AG04450 (cell line): Measurements from ENCODE around the gene SH3RF3. TPM values are rescaled to one million over a fixed set of nuclear protein-coding genes. Genes with fewer than 3 reads are reported as not detected.

Experiments
- CTCF ChIA-PET: fragments of 300-600, 350-600 bp; formaldehyde crosslinking; extraction: SDS; loops from one replicate; lab custom pipeline; 2022; ENCODE audit warnings: antibody characterized with exemption, inconsistent platforms; lab: Charles Lee
- POLR2A ChIA-PET: fragments of 350-600 bp; formaldehyde crosslinking; extraction: SDS; loops from one replicate; lab custom pipeline; 2021; ENCODE audit warnings: antibody characterized with exemption, inconsistent platforms; lab: Yijun Ruan, JAX
- DNase-seq: peaks from one replicate; pipeline ENCODE4 v3.0.0-alpha.2; 2011; ENCODE audit warnings: low read depth, low spot score
- H3K27ac ChIP-seq: one replicate; pipeline ENCODE4 v1.5.1; 2012; ENCODE audit warnings: low read depth, low read length, control low read depth
- H3K27me3 ChIP-seq: one replicate; pipeline ENCODE4 v1.6.0; 2012; ENCODE audit warnings: low read length; ENCODE audit not compliant: control insufficient read depth, insufficient read depth
- H3K4me3 ChIP-seq: 2 replicates; pipeline ENCODE4 v1.5.1; 2011; ENCODE audit warnings: mild to moderate bottlenecking, low read depth, low read length, control low read depth
- H3K9me3 ChIP-seq: 2 replicates; pipeline ENCODE4 v1.5.1; 2012; ENCODE audit warnings: low read length; ENCODE audit not compliant: control insufficient read depth, insufficient read depth
- CTCF ChIP-seq: IDR thresholded peaks from 2 replicates; pipeline ENCODE4 v1.5.1; 2011; ENCODE audit warnings: low read depth, low read length, control low read depth, inconsistent platforms
- polyA plus RNA-seq: library from polyadenylated mRNA; depleted of rRNA; stranded (reverse); fragments of >200 nt; gene quantifications from 2 replicates; pipeline ENCODE4 v1.2.3, GENCODE V29; 2011

Gene SH3RF3
- polyA plus RNA-seq, 1 experiment: 5.7 TPM

- no peaks in the 10 kb centered on the region for H3K27me3 ChIP-seq
- H3K27ac ChIP-seq: no peak overlapping the region
- H3K9me3 ChIP-seq: no peaks in the 10 kb centered on the region; the same call in 1 of the 2 replicates
- TF ChIP-seq CTCF: no peak
- ChIA-PET CTCF (interaction anchor here (0.7 to 1.8 kb wide), 3 partner anchors 11 to 285 kb away, joined by 3 to 4 read pairs (median 4); no protein-coding TSS in a partner anchor), POLR2A (no interaction called here)
- no peak for DNase-seq
- no peak overlapping the region for H3K4me3 ChIP-seq
These were observed 96.3 kb downstream of the SH3RF3 start for GRCh38 chr2:109225170-109225782.

DNA sequence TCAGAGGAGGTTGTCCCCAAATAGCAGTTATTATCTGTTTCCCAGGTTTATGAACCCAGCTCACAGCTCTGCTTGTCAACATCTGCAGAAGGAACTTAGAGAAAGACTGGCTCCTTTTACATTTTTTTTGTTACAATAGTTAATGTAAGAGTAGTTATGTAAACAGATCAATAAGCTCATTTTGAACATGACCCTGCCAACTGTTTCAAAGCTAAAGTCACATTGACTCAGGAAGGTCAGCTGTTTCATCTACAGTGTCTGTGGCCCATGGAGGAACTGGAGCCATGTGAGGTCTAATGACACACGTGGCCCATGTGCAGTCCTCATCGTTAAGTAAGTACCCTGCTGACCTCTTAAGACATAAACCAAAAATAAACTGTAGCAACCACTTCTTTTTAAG, 97.1 kb downstream of the SH3RF3 start:
- no peak for TF ChIP-seq CTCF
- ChIA-PET CTCF (interaction anchor here (1.2 to 1.8 kb wide), 2 partner anchors 13 to 284 kb away, joined by 4 read pairs; no protein-coding TSS in a partner anchor), POLR2A (no interaction called here)
- no peaks in the 10 kb centered on the region for H3K27me3 ChIP-seq
- H3K27ac ChIP-seq: no peak overlapping the region
- no peaks in the 10 kb centered on the region; the same call in 1 of the 2 replicates for H3K9me3 ChIP-seq
- DNase-seq: no peak
- H3K4me3 ChIP-seq: no peak overlapping the region

GRCh38 chr2:109226622-109227021, 97.6 kb downstream of the SH3RF3 start:
- ChIA-PET POLR2A (no interaction called here), CTCF (interaction anchor here (1.2 kb wide), 1 partner anchor 12 kb away, joined by 4 read pairs; no protein-coding TSS in a partner anchor)
- H3K4me3 ChIP-seq: no peak overlapping the region
- H3K9me3 ChIP-seq: no peaks in the 10 kb centered on the region; the same call in 1 of the 2 replicates
- TF ChIP-seq CTCF: no peak
- no peak overlapping the region for H3K27ac ChIP-seq
- no peak for DNase-seq
- no peaks in the 10 kb centered on the region for H3K27me3 ChIP-seq

DNA sequence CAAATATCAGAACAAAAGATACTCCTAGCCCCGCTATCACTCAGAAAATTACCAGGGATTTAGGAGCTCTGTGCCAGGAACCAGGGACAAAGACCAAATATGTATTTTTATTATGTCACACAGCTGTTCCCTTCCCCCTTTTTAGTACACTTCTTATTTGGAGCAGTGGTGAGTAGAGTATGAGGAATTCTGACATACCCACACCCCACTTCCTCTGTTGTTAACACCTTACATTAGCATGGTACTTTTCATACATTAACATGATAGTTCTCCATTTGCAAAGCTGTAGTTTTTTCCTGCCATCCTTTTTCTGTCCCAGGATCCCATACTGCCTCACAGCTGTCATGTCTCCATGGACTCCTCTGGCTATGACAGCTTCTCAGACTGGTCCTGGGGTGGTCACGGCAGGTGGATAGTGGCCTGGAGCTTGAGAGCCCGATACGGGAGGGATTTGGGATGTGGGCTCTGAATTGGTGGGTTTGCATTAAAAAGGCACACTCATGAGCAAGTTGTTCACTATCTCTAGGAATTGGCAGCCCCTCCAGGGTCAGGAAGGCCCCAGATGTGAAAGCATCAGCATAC, 100.2 kb downstream of the SH3RF3 start:
- H3K9me3 ChIP-seq: no peaks in the 10 kb centered on the region; the same call in 1 of the 2 replicates
- H3K27ac ChIP-seq: no peak overlapping the region
- POLR2A ChIA-PET: no interaction called here
- H3K4me3 ChIP-seq: no peak overlapping the region
- no peak for TF ChIP-seq CTCF
- CTCF ChIA-PET: interaction anchor here (1.6 kb wide), 1 partner anchor 9 kb away, joined by 3 read pairs; no protein-coding TSS in a partner anchor
- H3K27me3 ChIP-seq: no peaks in the 10 kb centered on the region
- no peak for DNase-seq

DNA sequence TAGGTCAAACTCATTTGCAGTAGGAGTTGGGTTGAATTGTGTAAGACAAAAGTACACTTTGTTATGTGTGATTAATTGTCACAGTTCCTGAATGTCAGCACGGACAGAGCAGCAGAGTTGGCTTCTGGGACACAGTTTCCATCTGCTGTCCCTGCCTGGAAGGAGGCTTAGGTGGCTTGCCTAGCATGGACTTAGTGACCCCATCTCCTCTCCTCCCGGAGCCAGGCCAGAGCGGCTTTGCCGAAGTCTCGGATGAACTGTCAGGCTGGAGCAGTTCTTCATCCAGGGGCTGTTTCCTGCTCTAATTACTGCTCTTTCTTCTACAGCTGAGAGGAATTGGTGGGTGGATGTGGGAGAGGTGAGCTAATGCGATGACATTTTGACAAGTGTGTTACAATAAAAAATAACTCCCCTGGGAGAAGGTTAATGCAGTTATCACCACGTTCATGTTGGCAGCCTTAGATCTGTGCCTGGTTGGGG, 102.0 kb downstream of the SH3RF3 start:
- no peak for DNase-seq
- Histone ChIP-seq H3K9me3 (no peaks in the 10 kb centered on the region; the same call in 1 of the 2 replicates), H3K27ac (no peak overlapping the region), H3K27me3 (no peaks in the 10 kb centered on the region), H3K4me3 (no peak overlapping the region)
- ChIA-PET CTCF (interaction anchor here (0.8 kb wide), 1 partner anchor 12 kb away, joined by 3 read pairs; no protein-coding TSS in a partner anchor), POLR2A (no interaction called here)
- no peak for TF ChIP-seq CTCF
